GM19324 (cell line): ENCODE data around the gene VPS18.

Experiments used
- ATAC-seq: cut with Tn5 transposase; IDR thresholded peaks from one replicate; pipeline ENCODE4 v1.9.1; 2021; ENCODE audit warnings: mild to moderate bottlenecking, moderate library complexity; ENCODE audit not compliant: unreplicated experiment, low FRiP score

Gene VPS18

GRCh38 chr15:40894681-40895448 is 615 bp downstream of the VPS18 start:
- peak; percentile 19 for ATAC-seq

GRCh38 chr15:40899536-40900207 is 5.4 kb downstream of the VPS18 start:
- no peak for ATAC-seq

GRCh38 chr15:40900256-40901052 is 6.2 kb downstream of the VPS18 start:
- ATAC-seq = no peak

GRCh38 chr15:40901053-40901443 is 6.8 kb downstream of the VPS18 start:
- ATAC-seq = no peak

GRCh38 chr15:40902605-40903561 is 8.6 kb downstream of the VPS18 start:
- no peak for ATAC-seq

- no peak for ATAC-seq
These were observed 10.4 kb downstream of the VPS18 start for GRCh38 chr15:40904552-40905201.

GRCh38 chr15:40906091-40906990 is 12.1 kb downstream of the VPS18 start:
- ATAC-seq = no peak

- ATAC-seq = no peak
These were observed 12.9 kb downstream of the VPS18 start for GRCh38 chr15:40906991-40907802.

GRCh38 chr15:40908095-40908494 is 13.8 kb downstream of the VPS18 start:
- no peak for ATAC-seq

- no peak for ATAC-seq
These were observed 15.7 kb downstream of the VPS18 start for GRCh38 chr15:40909662-40910630.

- no peak for ATAC-seq
These were observed 16.9 kb downstream of the VPS18 start for GRCh38 chr15:40911141-40911540.

GRCh38 chr15:40911693-40912092 is 17.4 kb downstream of the VPS18 start:
- no peak for ATAC-seq

- no peak for ATAC-seq
These were observed 18.2 kb downstream of the VPS18 start for GRCh38 chr15:40912478-40912877.

GRCh38 chr15:40914013-40914412 is 19.8 kb downstream of the VPS18 start:
- ATAC-seq = no peak

- no peak for ATAC-seq
These were observed 20.2 kb downstream of the VPS18 start for GRCh38 chr15:40914486-40914885.

GRCh38 chr15:40915116-40915661 is 20.9 kb downstream of the VPS18 start:
- no peak for ATAC-seq
